GM12875 (cell line): Measurements from ENCODE around the gene NSUN4.

ENCODE experiments used
- H3K4me3 ChIP-seq: one replicate; pipeline ENCODE4 v1.5.1; 2011; ENCODE audit warnings: low read depth, low read length, control low read depth
- CTCF ChIP-seq: IDR thresholded peaks from 2 replicates; pipeline ENCODE4 v1.5.1; 2011; ENCODE audit warnings: low read depth, mild to moderate bottlenecking, control low read depth, inconsistent platforms, low read length, moderate library complexity, borderline replicate concordance; ENCODE audit not compliant: insufficient read depth

The NSUN4 gene

GRCh38 chr1:46340404-46341221 lies at the start of gene NSUN4:
TSS of gene NSUN4 (plus strand) at chr1:46340807. CDS start at chr1:46340827, 20 bp downstream.
- TF ChIP-seq CTCF, result peak; percentile 91
- peak within 1 kb of the TSS; percentile 86 for H3K4me3 ChIP-seq

- no peak for TF ChIP-seq CTCF
Observed at GRCh38 chr1:46295306-46295705, 45.3 kb upstream of the NSUN4 start.

GRCh38 chr1:46298387-46298786 lies 42.2 kb upstream of the NSUN4 start:
- no peak for TF ChIP-seq CTCF
- no peak overlapping the region for H3K4me3 ChIP-seq

More at GRCh38 chr1:46295306-46295705, 45.3 kb upstream of the NSUN4 start:
- H3K4me3 ChIP-seq, result no peak overlapping the region

GRCh38 chr1:46300673-46301405 lies 39.8 kb upstream of the NSUN4 start:
- H3K4me3 ChIP-seq, result peak overlapping the region; percentile 93
- TF ChIP-seq CTCF, result no peak

GRCh38 chr1:46301406-46301807 lies 39.2 kb upstream of the NSUN4 start:
- H3K4me3 ChIP-seq, result peak overlapping the region; percentile 93
- no peak for TF ChIP-seq CTCF

- peak overlapping the region; percentile 93 for H3K4me3 ChIP-seq
- peak; percentile 67 for TF ChIP-seq CTCF
Observed at GRCh38 chr1:46301808-46302640, 38.6 kb upstream of the NSUN4 start.
